Large intestine (tissue), 3 donors: ENCODE data around the gene SFRP5. TPM values are rescaled to one million over a fixed set of nuclear protein-coding genes. Genes with fewer than 3 reads are reported as not detected.
A peak's percentile ranks its signal among the peaks of the same experiment; 100 is the strongest.

Experiments used
- DNase-seq, 2 donors: peaks; one replicate each; pipeline versions ENCODE4 v3.0.0 to v3.0.0-alpha.2; 2013
- H3K27ac ChIP-seq: one replicate; pipeline ENCODE4 v1.5.1; 2013; ENCODE audit warnings: low read length
- H3K27me3 ChIP-seq: 2 replicates; pipeline ENCODE4 v1.6.1; 2013; ENCODE audit warnings: low read length; ENCODE audit not compliant: control insufficient read depth, insufficient read depth
- H3K36me3 ChIP-seq: 2 replicates; pipeline ENCODE4 v1.6.1; 2013; ENCODE audit warnings: low read length; ENCODE audit not compliant: control insufficient read depth, insufficient read depth
- H3K4me1 ChIP-seq: one replicate; pipeline ENCODE4 v1.6.1; 2013; ENCODE audit warnings: low read length; ENCODE audit not compliant: control insufficient read depth, insufficient read depth
- H3K4me3 ChIP-seq: one replicate; pipeline ENCODE4 v1.5.1; 2013; ENCODE audit warnings: low read length
- H3K9me3 ChIP-seq: one replicate; pipeline ENCODE4 v1.6.1; 2013; ENCODE audit warnings: mild to moderate bottlenecking, low read depth, low read length, moderate library complexity; ENCODE audit not compliant: control insufficient read depth
- WGBS: methylation state at CpG from one replicate; pipeline ENCODE4 v1.1.5; 2013; ENCODE audit warnings: low lambda C conversion rate; ENCODE audit not compliant: insufficient coverage; 5-methylcytosine and 5-hydroxymethylcytosine counted together
- polyA plus RNA-seq: library from polyadenylated mRNA; unstranded; fragments of 120-200 nt; gene quantifications from one replicate; pipeline ENCODE4 v1.2.1, GENCODE V29; 2013

SFRP5 gene
- polyA plus RNA-seq, 1 donor = 25.0 TPM

DNA sequence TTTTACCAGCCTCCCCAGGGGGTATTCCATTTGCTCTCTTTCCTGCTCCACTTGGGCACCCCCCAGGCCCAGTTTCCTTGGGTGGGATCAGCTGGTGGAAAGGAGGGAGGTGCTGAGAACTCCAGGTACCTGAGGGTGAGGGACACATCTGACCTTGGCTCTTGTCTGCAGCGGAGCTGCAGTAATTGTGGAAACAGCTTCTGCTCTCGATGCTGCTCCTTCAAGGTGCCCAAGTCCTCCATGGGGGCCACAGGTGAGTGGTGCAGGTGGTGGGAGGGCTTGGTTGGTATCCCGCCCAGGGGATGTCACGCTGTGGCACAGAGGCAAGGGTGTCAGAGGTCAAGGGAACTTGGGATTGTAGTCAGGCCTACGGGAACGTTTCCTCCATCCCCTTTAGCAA lies 14.3 kb downstream of the SFRP5 start:
- Histone ChIP-seq H3K27me3 (no peaks in the 10 kb centered on the region), H3K9me3 (peaks cover 3% of the 10 kb centered on the region), H3K4me3 (no peak overlapping the region), H3K4me1 (peaks cover 2% of the 10 kb centered on the region), H3K27ac (no peak overlapping the region), H3K36me3 (peaks cover 88% of the 10 kb centered on the region)
- DNase-seq = no peak
- WGBS = no CpG with 5 or more reads among the region's 6 CpGs

GRCh38 chr10:97755718-97756117 lies 16.1 kb downstream of the SFRP5 start:
- peaks cover 88% of the 10 kb centered on the region for H3K36me3 ChIP-seq
- H3K9me3 ChIP-seq = peaks cover 3% of the 10 kb centered on the region
- H3K4me3 ChIP-seq = no peak overlapping the region
- peaks cover 2% of the 10 kb centered on the region for H3K4me1 ChIP-seq
- no peak for DNase-seq
- H3K27ac ChIP-seq = no peak overlapping the region
- WGBS = no CpG with 5 or more reads among the region's 6 CpGs
- no peaks in the 10 kb centered on the region for H3K27me3 ChIP-seq

GRCh38 chr10:97754726-97755125 lies 17.1 kb downstream of the SFRP5 start:
- DNase-seq = no peak
- Histone ChIP-seq H3K4me1 (peaks cover 2% of the 10 kb centered on the region), H3K27me3 (no peaks in the 10 kb centered on the region), H3K27ac (no peak overlapping the region), H3K4me3 (no peak overlapping the region), H3K9me3 (peaks cover 3% of the 10 kb centered on the region), H3K36me3 (peaks cover 88% of the 10 kb centered on the region)
- 96% methylated on average over 3 of the region's 4 CpGs for WGBS

DNA sequence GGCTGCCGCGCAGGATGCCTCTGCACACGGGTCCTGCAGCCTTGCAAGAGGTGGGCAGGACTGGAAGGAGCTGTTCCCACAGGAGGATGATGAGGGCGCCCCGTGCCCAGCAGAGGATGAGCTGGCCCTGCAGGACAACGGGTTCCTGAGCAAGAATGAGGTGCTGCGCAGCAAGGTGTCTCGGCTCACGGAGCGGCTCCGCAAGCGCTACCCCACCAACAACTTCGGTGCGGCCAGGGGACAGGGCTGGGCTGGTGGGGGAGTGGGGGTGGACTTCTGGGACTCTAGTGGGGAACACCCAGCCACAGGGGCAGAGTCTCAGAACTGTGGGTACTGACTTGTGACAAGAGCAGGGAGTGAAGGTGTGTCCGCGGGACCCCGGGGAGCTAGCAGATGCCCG lies 18.8 kb downstream of the SFRP5 start:
- Histone ChIP-seq H3K36me3 (peaks cover 91% of the 10 kb centered on the region), H3K27me3 (no peaks in the 10 kb centered on the region)

DNA sequence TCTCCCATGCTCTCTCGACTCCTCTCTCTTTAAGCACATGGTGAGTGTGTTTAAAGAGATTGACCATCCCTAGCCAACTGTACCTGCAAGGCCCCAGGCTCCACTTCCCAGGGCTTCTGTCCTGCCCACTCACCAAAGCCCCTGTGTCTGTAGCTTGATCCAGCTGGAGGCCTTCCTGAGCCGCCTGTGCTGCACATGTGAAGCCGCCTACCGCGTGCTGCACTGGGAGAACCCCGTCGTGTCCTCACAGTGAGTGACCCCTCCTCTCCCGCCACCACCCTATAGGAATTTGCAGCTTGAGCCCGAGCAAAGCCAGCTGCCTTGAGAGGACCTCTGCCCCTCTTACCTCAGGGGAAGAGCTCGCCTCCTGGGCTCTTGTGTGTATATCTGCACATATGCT lies 23.7 kb downstream of the SFRP5 start:
- WGBS = no CpG with 5 or more reads among the region's 10 CpGs
- Histone ChIP-seq H3K27me3 (no peaks in the 10 kb centered on the region), H3K36me3 (peaks cover 82% of the 10 kb centered on the region), H3K9me3 (peaks cover 3% of the 10 kb centered on the region), H3K4me1 (no peaks in the 10 kb centered on the region), H3K4me3 (no peak overlapping the region), H3K27ac (no peak overlapping the region)
- no peak for DNase-seq

More for the DNA sequence above, 18.8 kb downstream of the SFRP5 start:
- no CpG with 5 or more reads among the region's 18 CpGs for WGBS
- peaks cover 3% of the 10 kb centered on the region for H3K9me3 ChIP-seq
- H3K27ac ChIP-seq = no peak overlapping the region
- no peak for DNase-seq
- H3K4me1 ChIP-seq = no peaks in the 10 kb centered on the region
- no peak overlapping the region for H3K4me3 ChIP-seq

- Histone ChIP-seq H3K27me3 (no peaks in the 10 kb centered on the region), H3K4me1 (no peaks in the 10 kb centered on the region), H3K9me3 (no peaks in the 10 kb centered on the region), H3K36me3 (peaks cover 83% of the 10 kb centered on the region), H3K4me3 (no peak overlapping the region), H3K27ac (no peak overlapping the region)
- no CpG with 5 or more reads among the region's 1 CpG for WGBS
- DNase-seq = no peak
Observed at GRCh38 chr10:97747573-97747972, 24.2 kb downstream of the SFRP5 start.

DNA sequence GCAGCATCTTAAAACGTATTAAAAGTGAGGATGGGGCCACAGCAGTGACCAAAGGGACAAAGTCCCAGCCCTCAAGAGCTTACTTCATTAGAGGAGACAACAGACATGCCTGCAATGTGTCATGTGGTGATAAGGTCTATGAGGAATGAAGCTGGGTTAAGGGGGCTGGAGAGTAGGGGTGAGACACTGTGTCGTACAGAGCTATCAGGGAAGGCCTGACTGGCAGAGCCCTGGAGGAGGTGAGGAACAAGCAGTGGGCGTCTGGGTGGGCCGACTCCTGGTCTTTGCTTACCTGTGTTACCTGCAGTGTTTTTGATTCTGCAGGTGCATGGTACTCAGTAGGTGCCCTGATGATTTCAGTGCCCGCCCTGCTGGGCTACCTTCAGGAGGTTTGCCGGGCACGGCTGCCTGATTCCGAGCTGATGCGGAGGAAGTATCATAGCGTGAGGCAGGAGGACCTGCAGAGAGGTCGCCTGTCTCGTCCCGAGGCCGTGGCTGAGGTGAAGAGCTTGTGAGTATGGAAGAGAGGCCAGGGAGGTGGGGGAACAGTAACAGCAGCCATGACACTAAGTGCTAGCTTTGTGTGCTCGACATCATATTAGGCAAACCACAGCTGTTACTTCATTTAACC lies 27.3 kb downstream of the SFRP5 start:
- Histone ChIP-seq H3K36me3 (peaks cover 70% of the 10 kb centered on the region), H3K27me3 (no peaks in the 10 kb centered on the region), H3K4me1 (no peaks in the 10 kb centered on the region), H3K27ac (no peak overlapping the region), H3K4me3 (no peak overlapping the region), H3K9me3 (no peaks in the 10 kb centered on the region)
- WGBS = no CpG with 5 or more reads among the region's 15 CpGs
- peak in 1 of 2 donors; percentile 38 for DNase-seq

GRCh38 chr10:97743169-97743943 lies 28.4 kb downstream of the SFRP5 start:
- Histone ChIP-seq H3K4me1 (peaks cover under 1% of the 10 kb centered on the region), H3K4me3 (no peak overlapping the region), H3K36me3 (peaks cover 70% of the 10 kb centered on the region), H3K9me3 (no peaks in the 10 kb centered on the region), H3K27ac (no peak overlapping the region), H3K27me3 (no peaks in the 10 kb centered on the region)
- no peak for DNase-seq
- 100% methylated on average over 2 of the region's 10 CpGs for WGBS

DNA sequence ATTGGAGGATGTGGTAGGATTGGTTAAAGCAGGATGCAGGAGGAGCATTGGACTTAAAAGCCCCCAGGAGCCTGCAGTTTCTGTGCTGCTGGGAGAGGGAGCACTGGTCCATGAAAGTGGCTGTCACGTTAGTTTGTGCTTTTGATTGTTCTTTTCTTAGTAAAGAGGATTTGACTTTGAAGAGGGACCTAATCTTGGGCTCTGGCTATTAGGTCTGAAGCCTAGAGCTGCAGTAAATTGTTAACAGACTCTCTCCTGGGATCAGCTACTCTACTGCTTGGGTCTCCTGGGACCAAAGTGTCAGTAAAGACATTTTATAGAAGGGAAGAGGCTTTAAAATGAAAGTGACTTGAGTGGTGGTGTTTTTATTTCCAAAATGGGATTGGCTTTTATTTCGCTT lies 31.2 kb downstream of the SFRP5 start:
- WGBS = no CpG with 5 or more reads among the region's 2 CpGs
- Histone ChIP-seq H3K9me3 (no peaks in the 10 kb centered on the region), H3K36me3 (peaks cover 53% of the 10 kb centered on the region), H3K27ac (no peak overlapping the region), H3K27me3 (no peaks in the 10 kb centered on the region), H3K4me3 (no peak overlapping the region), H3K4me1 (peaks cover 9% of the 10 kb centered on the region)
- no peak for DNase-seq

GRCh38 chr10:97738616-97739015 lies 33.2 kb downstream of the SFRP5 start:
- Histone ChIP-seq H3K4me1 (peaks cover 9% of the 10 kb centered on the region), H3K4me3 (no peak overlapping the region), H3K9me3 (no peaks in the 10 kb centered on the region), H3K36me3 (peaks cover 35% of the 10 kb centered on the region), H3K27me3 (no peaks in the 10 kb centered on the region), H3K27ac (no peak overlapping the region)
- no peak for DNase-seq
- WGBS = 100% methylated on average over 1 of the region's 4 CpGs
